Measurements from ENCODE around the gene SLC25A42.
A peak's percentile ranks its signal among the peaks of the same experiment; 100 is the strongest.

Gene SLC25A42

DNA sequence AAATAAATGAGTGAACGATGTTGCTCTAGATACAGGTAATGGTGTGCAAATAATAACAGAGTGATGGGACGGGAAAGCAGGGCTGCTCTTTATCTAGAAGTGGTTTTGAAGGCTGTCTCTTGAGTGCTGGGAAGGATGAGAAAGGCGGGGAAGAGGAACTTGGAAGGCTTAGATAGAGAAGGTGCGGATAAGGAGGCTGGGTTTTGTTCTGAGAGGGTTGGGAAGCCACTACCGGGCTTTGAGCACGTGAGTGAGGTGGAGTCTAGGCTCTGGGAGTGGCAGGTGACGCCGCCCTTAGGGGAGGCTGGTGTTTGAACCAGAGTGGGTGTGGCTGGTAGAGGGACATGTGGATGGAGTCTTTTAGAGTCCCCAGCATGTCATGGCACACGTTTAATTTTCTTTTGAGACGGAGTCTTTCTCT lies 29.6 kb upstream of the SLC25A42 start:
- in situ Hi-C loops (cut with MboI; ENCODE audit: low sequenced_read_pairs, unreplicated experiment), result no loop called here

DNA sequence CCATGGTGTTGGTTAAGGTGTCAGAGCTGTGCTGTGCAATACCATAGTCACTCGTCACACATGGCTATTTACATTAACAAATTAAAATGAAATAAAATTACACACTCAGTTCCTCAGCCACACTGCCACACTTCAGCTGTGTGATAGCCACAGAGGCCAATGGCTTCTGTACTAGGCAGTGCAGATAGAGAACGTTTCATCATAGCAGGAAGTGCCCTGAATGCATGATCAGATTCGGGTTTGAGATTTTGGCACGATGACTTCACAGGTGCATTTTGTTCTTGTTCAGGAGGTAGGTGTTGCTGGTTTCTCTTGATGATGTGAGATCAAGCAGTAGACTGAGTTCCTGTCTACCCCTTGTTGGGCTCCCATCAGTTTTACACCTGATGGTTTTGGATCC lies 23.9 kb upstream of the SLC25A42 start:
- DNase-seq (ENCODE audit: low spot score), result no peak
- TF ChIP-seq, protein P1, sequence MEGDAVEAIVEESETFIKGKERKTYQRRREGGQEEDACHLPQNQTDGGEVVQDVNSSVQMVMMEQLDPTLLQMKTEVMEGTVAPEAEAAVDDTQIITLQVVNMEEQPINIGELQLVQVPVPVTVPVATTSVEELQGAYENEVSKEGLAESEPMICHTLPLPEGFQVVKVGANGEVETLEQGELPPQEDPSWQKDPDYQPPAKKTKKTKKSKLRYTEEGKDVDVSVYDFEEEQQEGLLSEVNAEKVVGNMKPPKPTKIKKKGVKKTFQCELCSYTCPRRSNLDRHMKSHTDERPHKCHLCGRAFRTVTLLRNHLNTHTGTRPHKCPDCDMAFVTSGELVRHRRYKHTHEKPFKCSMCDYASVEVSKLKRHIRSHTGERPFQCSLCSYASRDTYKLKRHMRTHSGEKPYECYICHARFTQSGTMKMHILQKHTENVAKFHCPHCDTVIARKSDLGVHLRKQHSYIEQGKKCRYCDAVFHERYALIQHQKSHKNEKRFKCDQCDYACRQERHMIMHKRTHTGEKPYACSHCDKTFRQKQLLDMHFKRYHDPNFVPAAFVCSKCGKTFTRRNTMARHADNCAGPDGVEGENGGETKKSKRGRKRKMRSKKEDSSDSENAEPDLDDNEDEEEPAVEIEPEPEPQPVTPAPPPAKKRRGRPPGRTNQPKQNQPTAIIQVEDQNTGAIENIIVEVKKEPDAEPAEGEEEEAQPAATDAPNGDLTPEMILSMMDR (IDR thresholded peaks at IDR 0.05; ENCODE audit: borderline replicate concordance, control extremely low read depth, extremely low read depth, insufficient read depth, missing control alignments), result no peak
- in situ Hi-C loops (cut with MboI; ENCODE audit: low sequenced_read_pairs, unreplicated experiment), result no loop called here

More for the DNA sequence above, 29.6 kb upstream of the SLC25A42 start:
- TF ChIP-seq, protein P1 (IDR thresholded peaks at IDR 0.05; ENCODE audit: borderline replicate concordance, control extremely low read depth, extremely low read depth, insufficient read depth, missing control alignments), result no peak
- DNase-seq (ENCODE audit: low spot score), result peak; percentile 87

DNA sequence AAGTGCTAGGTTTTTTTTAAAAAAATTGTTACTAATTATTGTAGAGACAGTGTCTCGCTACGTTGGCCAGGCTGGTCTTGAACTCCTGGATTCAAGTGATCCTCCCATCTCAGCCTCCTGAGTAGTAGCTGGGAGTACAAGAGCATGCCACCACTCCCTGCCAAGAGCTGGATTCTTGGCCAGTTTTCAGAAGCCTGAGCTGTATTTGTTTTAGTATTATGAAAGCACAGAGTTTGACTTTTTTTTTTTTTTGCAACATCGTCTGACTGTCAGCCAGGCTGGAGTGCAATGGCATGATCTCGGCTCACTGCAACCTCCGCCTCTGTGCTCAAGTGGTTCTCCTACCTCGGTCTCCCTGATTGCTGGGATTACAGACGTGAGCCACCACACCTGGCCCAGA lies 23.4 kb upstream of the SLC25A42 start:
- in situ Hi-C loops (cut with MboI; ENCODE audit: low sequenced_read_pairs, unreplicated experiment), result no loop called here
- DNase-seq (ENCODE audit: low spot score), result no peak
- TF ChIP-seq, protein P1 (IDR thresholded peaks at IDR 0.05; ENCODE audit: borderline replicate concordance, control extremely low read depth, extremely low read depth, insufficient read depth, missing control alignments), result no peak

DNA sequence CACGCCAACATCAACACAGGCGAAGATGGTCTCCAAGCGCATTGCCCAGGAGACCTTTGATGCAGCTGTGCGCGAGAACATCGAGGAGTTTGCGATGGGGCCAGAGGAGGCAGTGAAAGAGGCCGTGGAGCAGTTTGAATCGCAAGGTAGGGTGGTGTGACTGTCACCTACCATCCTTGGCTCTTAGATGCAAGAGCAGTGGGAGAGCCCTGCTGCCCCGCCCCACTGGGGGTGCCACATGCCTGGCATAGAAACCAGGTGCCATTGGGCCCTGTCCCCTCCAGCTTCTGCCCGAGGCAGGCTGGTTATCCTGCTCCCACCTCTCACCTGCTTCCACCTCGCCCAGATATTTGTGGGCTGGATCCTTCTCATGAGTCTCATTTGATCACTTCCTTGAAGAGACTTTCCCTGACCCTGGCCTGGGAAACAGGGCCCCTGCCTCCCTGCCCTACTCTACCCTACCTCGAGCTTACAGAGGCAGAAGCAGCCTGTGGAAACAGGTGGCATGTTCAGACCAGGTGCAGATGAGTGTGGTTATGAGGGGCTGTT lies 21.0 kb upstream of the SLC25A42 start:
- TF ChIP-seq, protein P1 (IDR thresholded peaks at IDR 0.05; ENCODE audit: borderline replicate concordance, control extremely low read depth, extremely low read depth, insufficient read depth, missing control alignments), result no peak
- no peak for DNase-seq (ENCODE audit: low spot score)
- in situ Hi-C loops (cut with MboI; ENCODE audit: low sequenced_read_pairs, unreplicated experiment), result no loop called here

DNA sequence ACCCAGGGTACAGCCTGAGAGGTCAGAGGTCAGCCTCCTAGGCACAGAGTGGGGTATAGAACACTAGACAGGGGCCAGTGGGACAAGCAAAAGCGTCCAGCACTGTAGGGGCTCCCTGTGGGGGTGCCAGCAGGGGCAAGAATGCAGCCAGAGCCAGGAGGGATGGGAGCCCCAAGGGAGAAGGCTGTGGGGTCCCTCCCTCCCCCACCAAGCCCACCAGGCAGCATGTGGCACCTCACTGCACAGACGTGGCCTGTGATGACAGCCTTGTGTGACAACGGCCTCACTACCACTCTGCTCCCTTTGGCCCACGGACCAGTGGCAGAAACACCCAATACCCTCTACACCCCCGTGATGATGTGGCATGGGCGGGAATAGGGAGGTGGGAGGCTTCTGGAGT lies 20.3 kb upstream of the SLC25A42 start:
- no peak for DNase-seq (ENCODE audit: low spot score)
- in situ Hi-C loops (cut with MboI; ENCODE audit: low sequenced_read_pairs, unreplicated experiment), result no loop called here
- TF ChIP-seq, protein P1 (IDR thresholded peaks at IDR 0.05; ENCODE audit: borderline replicate concordance, control extremely low read depth, extremely low read depth, insufficient read depth, missing control alignments), result no peak

DNA sequence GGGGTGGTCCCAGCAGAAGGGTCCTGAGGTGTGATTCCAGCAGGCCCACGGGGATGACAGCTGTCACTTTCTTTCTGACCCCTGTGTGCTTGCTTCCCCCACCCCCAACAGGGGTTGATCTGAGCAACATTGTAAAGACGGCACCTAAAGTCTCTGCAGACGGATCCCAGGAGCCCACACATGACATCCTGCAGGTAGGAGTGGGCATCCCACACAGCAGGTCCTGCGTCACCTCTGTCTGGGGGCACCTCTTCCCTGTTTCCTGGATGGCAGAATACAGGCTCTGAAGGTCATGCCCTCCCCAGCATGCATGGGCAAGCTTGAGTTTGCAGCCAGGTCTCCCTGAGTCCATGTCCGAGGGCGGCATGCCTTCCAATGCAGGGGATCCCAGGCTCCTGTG lies 19.9 kb upstream of the SLC25A42 start:
- in situ Hi-C loops (cut with MboI; ENCODE audit: low sequenced_read_pairs, unreplicated experiment), result no loop called here
- TF ChIP-seq, protein P1 (IDR thresholded peaks at IDR 0.05; ENCODE audit: borderline replicate concordance, control extremely low read depth, extremely low read depth, insufficient read depth, missing control alignments), result no peak
- DNase-seq (ENCODE audit: low spot score), result no peak

All from GM13976 (cell line).